H9 (cell line): ENCODE data around the gene PCDH9. TPM values are rescaled to one million over a fixed set of nuclear protein-coding genes. Genes with fewer than 3 reads are reported as not detected.

Experiments used
- DNase-seq: peaks from one replicate; pipeline ENCODE4 v3.0.0-alpha.2; 2017
- H2AFZ ChIP-seq: one replicate; pipeline ENCODE4 v1.6.1; 2013; ENCODE audit warnings: mild to moderate bottlenecking, low read length, control low read depth, moderate library complexity
- H2AK5ac ChIP-seq: 2 replicates; pipeline ENCODE4 v1.6.1; 2013; ENCODE audit warnings: low read length, control low read depth, mixed read lengths; ENCODE audit not compliant: insufficient read length
- H2BK120ac ChIP-seq: one replicate; pipeline ENCODE4 v1.6.1; 2013; ENCODE audit warnings: low read depth, mild to moderate bottlenecking, low read length, control low read depth, inconsistent platforms; ENCODE audit not compliant: poor library complexity, severe bottlenecking
- H2BK12ac ChIP-seq: 2 replicates; pipeline ENCODE4 v1.6.1; 2013; ENCODE audit warnings: low read length, control low read depth, mixed read lengths, low read depth; ENCODE audit not compliant: insufficient read length
- H2BK15ac ChIP-seq: 2 replicates; pipeline ENCODE4 v1.6.1; 2013; ENCODE audit warnings: low read depth, low read length, control low read depth
- H2BK20ac ChIP-seq: one replicate; pipeline ENCODE4 v1.6.1; 2013; ENCODE audit warnings: low read depth, mild to moderate bottlenecking, low read length, control low read depth, inconsistent platforms; ENCODE audit not compliant: poor library complexity, severe bottlenecking
- H2BK5ac ChIP-seq: 2 replicates; pipeline ENCODE4 v1.6.1; 2013; ENCODE audit warnings: low read length, control low read depth, mixed read lengths; ENCODE audit not compliant: insufficient read length
- H3K14ac ChIP-seq: 2 replicates; pipeline ENCODE4 v1.6.1; 2013; ENCODE audit warnings: low read length, control low read depth; ENCODE audit not compliant: insufficient read depth
- H3K18ac ChIP-seq: 2 replicates; pipeline ENCODE4 v1.6.1; 2013; ENCODE audit warnings: low read depth, mild to moderate bottlenecking, mixed read lengths, low read length, control low read depth; ENCODE audit not compliant: insufficient read length
- H3K23ac ChIP-seq: 2 replicates; pipeline ENCODE4 v1.6.1; 2013; ENCODE audit warnings: low read length, control low read depth, mixed read lengths, low read depth; ENCODE audit not compliant: insufficient read length
- H3K23me2 ChIP-seq: 2 replicates; pipeline ENCODE4 v1.6.1; 2013; ENCODE audit warnings: low read depth, mild to moderate bottlenecking, mixed read lengths, low read length, control low read depth; ENCODE audit not compliant: insufficient read length, poor library complexity, severe bottlenecking
- H3K27ac ChIP-seq: 2 replicates; pipeline ENCODE4 v1.5.1; 2013; ENCODE audit warnings: low read length, control low read depth, mixed read lengths, low read depth; ENCODE audit not compliant: insufficient read length
- H3K27me3 ChIP-seq: 2 replicates; pipeline ENCODE4 v1.6.1; 2013; ENCODE audit warnings: low read length, control low read depth, inconsistent platforms; ENCODE audit not compliant: insufficient read depth
- H3K4ac ChIP-seq: 2 replicates; pipeline ENCODE4 v1.6.1; 2013; ENCODE audit warnings: low read depth, mild to moderate bottlenecking, control low read depth, inconsistent platforms, low read length, moderate library complexity
- H3K4me1 ChIP-seq: 2 replicates; pipeline ENCODE4 v1.6.1; 2013; ENCODE audit warnings: low read length, control low read depth, inconsistent platforms; ENCODE audit not compliant: insufficient read depth
- H3K4me2 ChIP-seq: 2 replicates; pipeline ENCODE4 v1.6.1; 2013; ENCODE audit warnings: low read length, control low read depth, mixed read lengths; ENCODE audit not compliant: insufficient read length, insufficient read depth
- H3K56ac ChIP-seq: 2 replicates; pipeline ENCODE4 v1.6.1; 2013; ENCODE audit warnings: low read depth, mild to moderate bottlenecking, mixed read lengths, low read length, control low read depth; ENCODE audit not compliant: insufficient read length
- H3K79me1 ChIP-seq: 2 replicates; pipeline ENCODE4 v1.6.1; 2013; ENCODE audit warnings: low read depth, mild to moderate bottlenecking, moderate library complexity, low read length, control low read depth, inconsistent platforms; ENCODE audit not compliant: insufficient read depth, poor library complexity, severe bottlenecking
- H3K79me2 ChIP-seq: 2 replicates; pipeline ENCODE4 v1.6.1; 2013; ENCODE audit warnings: low read length, control low read depth, inconsistent platforms; ENCODE audit not compliant: insufficient read depth
- H3K9ac ChIP-seq: 2 replicates; pipeline ENCODE4 v1.6.1; 2013; ENCODE audit warnings: low read length, control low read depth, mixed read lengths; ENCODE audit not compliant: insufficient read length; ENCODE audit errors: extremely low read depth
- H3K9me3 ChIP-seq: one replicate; pipeline ENCODE4 v1.6.1; 2013; ENCODE audit warnings: low read depth, low read length, inconsistent platforms; ENCODE audit not compliant: control insufficient read depth
- H3T11ph ChIP-seq: one replicate; pipeline ENCODE4 v1.6.1; 2013; ENCODE audit warnings: mild to moderate bottlenecking, low read length, control low read depth, inconsistent platforms
- H4K20me1 ChIP-seq: one replicate; pipeline ENCODE4 v1.6.1; 2013; ENCODE audit not compliant: control insufficient read depth, insufficient read length, insufficient read depth
- H4K5ac ChIP-seq: 2 replicates; pipeline ENCODE4 v1.6.1; 2013; ENCODE audit warnings: low read depth, mild to moderate bottlenecking, mixed read lengths, low read length, control low read depth; ENCODE audit not compliant: insufficient read length
- H4K8ac ChIP-seq: replicated peaks from 2 replicates; pipeline ENCODE4 v1.6.1; 2013; ENCODE audit warnings: low read length, control low read depth, mixed read lengths, low read depth; ENCODE audit not compliant: insufficient read length
- H4K91ac ChIP-seq: 2 replicates; pipeline ENCODE4 v1.6.1; 2013; ENCODE audit warnings: low read depth, mild to moderate bottlenecking, moderate library complexity, mixed read lengths, low read length, control low read depth; ENCODE audit not compliant: insufficient read length
- H3K27ac Mint-ChIP-seq, 3 experiments: 2 replicates in 2 of 3; 3 replicates in 1 of 3; pipeline ENCODE4 v1.8.0; 2020 to 2021; ENCODE audit warnings: mixed read lengths in 3 of 3, mild to moderate bottlenecking in 1 of 3, moderate library complexity in 1 of 3
- H3K27me3 Mint-ChIP-seq: 2 replicates; pipeline ENCODE4 v1.8.0; 2021; ENCODE audit warnings: low read depth, mild to moderate bottlenecking, moderate library complexity, mixed read lengths
- H3K36me3 Mint-ChIP-seq, 3 experiments: 2 replicates in 2 of 3; 3 replicates in 1 of 3; pipeline ENCODE4 v1.8.0; 2020 to 2021; ENCODE audit warnings: low read depth in 3 of 3, mixed read lengths in 3 of 3; ENCODE audit not compliant: insufficient read depth in 1 of 3
- H3K4me1 Mint-ChIP-seq, 2 experiments: 2 replicates each; pipeline ENCODE4 v1.8.0; 2020; ENCODE audit warnings: mixed read lengths in 2 of 2
- H3K4me3 Mint-ChIP-seq, 2 experiments: 2 replicates in 1 of 2; 3 replicates in 1 of 2; pipeline ENCODE4 v1.8.0; 2020 to 2021; ENCODE audit warnings: mild to moderate bottlenecking in 2 of 2, mixed read lengths in 2 of 2, moderate library complexity in 1 of 2
- H3K9me3 Mint-ChIP-seq, 2 experiments: 2 replicates in 1 of 2; 3 replicates in 1 of 2; pipeline ENCODE4 v1.8.0; 2020; ENCODE audit warnings: mild to moderate bottlenecking in 2 of 2, mixed read lengths in 2 of 2, moderate library complexity in 1 of 2
- CTCF ChIP-seq: fragments of 200-600 bp; sonication (generic); conservative IDR thresholded peaks from 3 replicates; pipeline ENCODE4 v1.8.0; 2021; ENCODE audit warnings: antibody characterized with exemption, mild to moderate bottlenecking
- WGBS: extraction: QIAGEN DNeasy Blood & Tissue Kit; methylation state at CpG from one replicate; pipeline ENCODE4 v1.1.7; 2013; ENCODE audit warnings: missing lambda C conversion rate, low lambda C conversion rate, mixed read lengths; ENCODE audit not compliant: insufficient read length; ENCODE audit errors: extremely low coverage; 5-methylcytosine and 5-hydroxymethylcytosine counted together
- total RNA-seq: library from RNA; stranded (reverse); gene quantifications from 2 replicates; pipeline ENCODE4 v1.2.1, GENCODE V29; 2021

The PCDH9 gene
- total RNA-seq, 1 experiment from 2014 or later = 0.11 TPM

GRCh38 chr13:66378894-66379293, 851.2 kb downstream of the PCDH9 start:
- Mint-ChIP-seq H3K9me3 (no peaks in the 10 kb centered on the region), H3K27ac (no peak overlapping the region), H3K4me1 (no peaks in the 10 kb centered on the region), H3K27me3 (no peaks in the 10 kb centered on the region), H3K4me3 (no peak overlapping the region), H3K36me3 (no peaks in the 10 kb centered on the region)
- H3K79me1 ChIP-seq = no peaks in the 10 kb centered on the region
- DNase-seq = no peak
- TF ChIP-seq CTCF = no peak
- no peak overlapping the region for H3K4ac ChIP-seq
- no peak overlapping the region for H3K18ac ChIP-seq
- H3K27ac ChIP-seq = no peak overlapping the region
- no peak overlapping the region for H4K8ac ChIP-seq
- no peaks in the 10 kb centered on the region for H3K9me3 ChIP-seq
- no peak overlapping the region for H2AK5ac ChIP-seq
- H2BK15ac ChIP-seq = no peak overlapping the region
- H3K56ac ChIP-seq = no peak overlapping the region
- H2BK12ac ChIP-seq = no peak overlapping the region
- no peaks in the 10 kb centered on the region for H3K79me2 ChIP-seq
- no peak overlapping the region for H3K23ac ChIP-seq
- H3K9ac ChIP-seq = no peak overlapping the region
- no peak overlapping the region for H2BK20ac ChIP-seq
- H3K23me2 ChIP-seq = no peaks in the 10 kb centered on the region
- H3K27me3 ChIP-seq = no peaks in the 10 kb centered on the region
- no peak overlapping the region for H3K14ac ChIP-seq
- H3K4me2 ChIP-seq = no peak overlapping the region
- no peak overlapping the region for H2BK120ac ChIP-seq
- H4K20me1 ChIP-seq = no peaks in the 10 kb centered on the region
- no CpG with 5 or more reads among the region's 3 CpGs for WGBS
- no peak overlapping the region for H4K5ac ChIP-seq
- H3K4me1 ChIP-seq = no peaks in the 10 kb centered on the region
- no peak overlapping the region for H3T11ph ChIP-seq
- no peak overlapping the region for H2BK5ac ChIP-seq
- H4K91ac ChIP-seq = no peak overlapping the region
- H2AFZ ChIP-seq = no peak overlapping the region
